HG03095 (cell line): ENCODE measurements around the gene TTBK1.

Experiments
- ATAC-seq: cut with Tn5 transposase; IDR thresholded peaks from one replicate; pipeline ENCODE4 v1.9.1; 2021; ENCODE audit warnings: moderate library complexity; ENCODE audit not compliant: unreplicated experiment

The TTBK1 gene

GRCh38 chr6:43242908-43243663 lies at the start of gene TTBK1:
Gene TTBK1, plus strand, starts transcription at chr6:43243481. Its CDS starts 3,180 bp downstream, at chr6:43246661.
- ATAC-seq, result no peak

- ATAC-seq, result no peak
Observed at GRCh38 chr6:43193929-43194328, 49.4 kb upstream of the TTBK1 start.

GRCh38 chr6:43196337-43196736 lies 46.9 kb upstream of the TTBK1 start:
- ATAC-seq, result no peak

- ATAC-seq, result no peak
Observed at GRCh38 chr6:43199912-43200311, 43.4 kb upstream of the TTBK1 start.

- ATAC-seq, result no peak
Observed at GRCh38 chr6:43200541-43200940, 42.7 kb upstream of the TTBK1 start.

- no peak for ATAC-seq
Observed at GRCh38 chr6:43202451-43202850, 40.8 kb upstream of the TTBK1 start.

GRCh38 chr6:43203029-43203717 lies 40.1 kb upstream of the TTBK1 start:
- no peak for ATAC-seq

GRCh38 chr6:43203718-43204095 lies 39.6 kb upstream of the TTBK1 start:
- ATAC-seq, result no peak

- no peak for ATAC-seq
Observed at GRCh38 chr6:43204271-43205105, 38.8 kb upstream of the TTBK1 start.

- no peak for ATAC-seq
Observed at GRCh38 chr6:43205849-43206248, 37.4 kb upstream of the TTBK1 start.

GRCh38 chr6:43207286-43207685 lies 36.0 kb upstream of the TTBK1 start:
- ATAC-seq, result no peak

GRCh38 chr6:43211955-43212354 lies 31.3 kb upstream of the TTBK1 start:
- no peak for ATAC-seq

- ATAC-seq, result no peak
Observed at GRCh38 chr6:43213431-43213830, 29.9 kb upstream of the TTBK1 start.

GRCh38 chr6:43215066-43215465 lies 28.2 kb upstream of the TTBK1 start:
- no peak for ATAC-seq

- ATAC-seq, result no peak
Observed at GRCh38 chr6:43216200-43216599, 27.1 kb upstream of the TTBK1 start.

- no peak for ATAC-seq
Observed at GRCh38 chr6:43217351-43217750, 25.9 kb upstream of the TTBK1 start.

- no peak for ATAC-seq
Observed at GRCh38 chr6:43219119-43219518, 24.2 kb upstream of the TTBK1 start.

GRCh38 chr6:43219814-43220213 lies 23.5 kb upstream of the TTBK1 start:
- no peak for ATAC-seq

GRCh38 chr6:43220439-43220951 lies 22.8 kb upstream of the TTBK1 start:
- no peak for ATAC-seq

- ATAC-seq, result no peak
Observed at GRCh38 chr6:43221046-43221972, 22.0 kb upstream of the TTBK1 start.
